Measurements from ENCODE around the gene HOXD9.

HOXD9 gene

GRCh38 chr2:176122683-176123410, at the start of gene HOXD9:
Gene HOXD9, plus strand, starts transcription at chr2:176122719. Its CDS starts 50 bp downstream, at chr2:176122769.
- DNase-seq (ENCODE audit: low spot score) = peak; percentile 83

GRCh38 chr2:176072951-176073904, 49.3 kb upstream of the HOXD9 start:
- DNase-seq (ENCODE audit: low spot score) = no peak

- no peak for DNase-seq (ENCODE audit: low spot score)
Observed at GRCh38 chr2:176074919-176075425, 47.5 kb upstream of the HOXD9 start.

GRCh38 chr2:176075481-176075880, 47.0 kb upstream of the HOXD9 start:
- no peak for DNase-seq (ENCODE audit: low spot score)

GRCh38 chr2:176076063-176076462, 46.5 kb upstream of the HOXD9 start:
- no peak for DNase-seq (ENCODE audit: low spot score)

- no peak for DNase-seq (ENCODE audit: low spot score)
Observed at GRCh38 chr2:176076796-176077195, 45.7 kb upstream of the HOXD9 start.

GRCh38 chr2:176078541-176079284, 43.8 kb upstream of the HOXD9 start:
- no peak for DNase-seq (ENCODE audit: low spot score)

GRCh38 chr2:176079285-176079830, 43.2 kb upstream of the HOXD9 start:
- DNase-seq (ENCODE audit: low spot score) = no peak

- DNase-seq (ENCODE audit: low spot score) = peak; percentile 87
Observed at GRCh38 chr2:176079831-176080539, 42.5 kb upstream of the HOXD9 start.

- no peak for DNase-seq (ENCODE audit: low spot score)
Observed at GRCh38 chr2:176080540-176081375, 41.8 kb upstream of the HOXD9 start.

- no peak for DNase-seq (ENCODE audit: low spot score)
Observed at GRCh38 chr2:176081376-176081836, 41.1 kb upstream of the HOXD9 start.

GRCh38 chr2:176081837-176082524, 40.5 kb upstream of the HOXD9 start:
- no peak for DNase-seq (ENCODE audit: low spot score)

- no peak for DNase-seq (ENCODE audit: low spot score)
Observed at GRCh38 chr2:176082525-176082823, 40.0 kb upstream of the HOXD9 start.

GRCh38 chr2:176082824-176083751, 39.4 kb upstream of the HOXD9 start:
- no peak for DNase-seq (ENCODE audit: low spot score)

- DNase-seq (ENCODE audit: low spot score) = no peak
Observed at GRCh38 chr2:176083796-176084261, 38.7 kb upstream of the HOXD9 start, which contains the start of gene EVX2. Gene EVX2, minus strand, starts transcription at chr2:176083962. Its CDS starts 186 bp downstream, at chr2:176083776.

- DNase-seq (ENCODE audit: low spot score) = no peak
Observed at GRCh38 chr2:176084611-176085119, 37.9 kb upstream of the HOXD9 start.

- no peak for DNase-seq (ENCODE audit: low spot score)
Observed at GRCh38 chr2:176085120-176085788, 37.3 kb upstream of the HOXD9 start.

Data from AG20443 (cell line).